ENCODE data around the gene COL5A1.

DNA sequence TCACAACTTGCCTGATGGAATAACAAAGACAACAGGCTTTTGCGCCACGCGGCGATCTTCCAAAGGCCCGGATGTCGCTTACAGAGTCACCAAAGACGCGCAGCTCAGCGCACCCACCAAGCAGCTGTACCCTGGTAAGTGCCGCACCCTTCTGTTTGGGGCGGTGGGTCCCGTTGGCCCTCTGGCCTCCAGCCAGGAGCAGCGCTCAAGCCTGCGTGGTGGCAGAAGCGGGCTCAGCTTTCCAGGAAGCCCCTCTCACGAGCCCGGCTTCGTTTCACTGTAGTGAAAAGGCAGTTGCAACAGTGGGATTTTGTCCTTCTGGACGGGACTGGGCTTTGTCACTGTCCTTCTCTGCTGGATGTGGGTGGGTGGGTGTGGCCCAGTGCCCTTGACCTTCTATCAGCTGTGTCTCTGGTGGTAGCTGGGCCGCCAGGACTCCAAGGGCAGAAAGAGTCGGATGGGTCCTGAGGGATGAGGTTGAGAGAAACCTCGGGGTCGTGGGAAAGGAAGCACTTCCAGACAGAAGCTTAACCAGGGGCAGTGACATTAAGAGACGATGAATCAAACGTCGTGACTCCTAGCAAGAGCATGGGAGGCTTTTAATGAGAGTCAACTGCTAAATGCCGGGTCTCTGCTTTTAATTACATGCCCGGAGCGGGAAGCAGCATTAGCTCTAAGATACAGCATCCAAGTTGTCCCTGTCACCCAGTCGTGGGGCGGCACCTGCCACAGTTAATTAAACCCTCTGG is 49.5 kb downstream of the COL5A1 start:
- TF ChIP-seq CTCF (IDR thresholded peaks at IDR 0.05), result no peak
- TF ChIP-seq POLR2A (IDR thresholded peaks at IDR 0.05), result no peak
